ENCODE data around the gene ACAD10.

Gene ACAD10

DNA sequence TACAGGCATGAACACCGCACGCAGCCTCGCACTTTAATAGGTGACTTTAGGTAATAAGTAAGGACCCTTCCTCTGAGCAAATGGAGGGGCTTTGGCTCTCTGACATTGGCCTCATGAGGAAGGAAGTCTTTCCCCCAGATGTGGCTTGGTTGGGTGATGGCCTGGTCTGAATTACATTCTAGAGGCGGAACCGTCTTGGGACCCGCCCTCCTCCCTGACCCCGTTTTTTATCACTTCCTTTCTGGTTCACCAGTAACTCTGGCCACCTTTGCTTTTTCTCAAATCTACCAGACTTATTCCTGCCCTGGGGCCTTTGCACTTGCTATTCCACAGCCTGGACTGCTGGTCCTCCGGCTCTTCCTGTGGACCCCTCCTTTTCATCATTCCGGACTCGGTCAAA lies 94.3 kb downstream of the ACAD10 start:
- no peak for DNase-seq

DNA sequence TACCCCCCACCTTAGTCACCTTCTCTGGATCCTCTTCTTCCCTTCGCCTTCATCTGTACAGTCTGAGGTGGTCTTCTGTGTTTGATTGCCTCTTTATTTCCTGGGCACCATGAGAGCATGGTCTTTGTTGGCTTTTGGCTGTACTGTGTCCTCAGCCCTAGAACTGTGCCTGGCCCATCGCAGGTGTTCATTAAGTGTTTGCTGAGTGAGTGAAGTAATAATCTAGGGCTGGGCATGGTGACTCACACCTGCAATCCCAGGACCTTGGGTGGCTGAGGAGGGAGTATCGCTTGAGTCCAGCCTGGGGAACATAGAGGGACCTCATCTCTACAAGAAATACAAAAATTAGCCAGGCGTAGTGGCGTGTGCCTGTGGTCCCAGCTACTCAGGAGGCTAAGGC lies 94.8 kb downstream of the ACAD10 start:
- no peak for DNase-seq

DNA sequence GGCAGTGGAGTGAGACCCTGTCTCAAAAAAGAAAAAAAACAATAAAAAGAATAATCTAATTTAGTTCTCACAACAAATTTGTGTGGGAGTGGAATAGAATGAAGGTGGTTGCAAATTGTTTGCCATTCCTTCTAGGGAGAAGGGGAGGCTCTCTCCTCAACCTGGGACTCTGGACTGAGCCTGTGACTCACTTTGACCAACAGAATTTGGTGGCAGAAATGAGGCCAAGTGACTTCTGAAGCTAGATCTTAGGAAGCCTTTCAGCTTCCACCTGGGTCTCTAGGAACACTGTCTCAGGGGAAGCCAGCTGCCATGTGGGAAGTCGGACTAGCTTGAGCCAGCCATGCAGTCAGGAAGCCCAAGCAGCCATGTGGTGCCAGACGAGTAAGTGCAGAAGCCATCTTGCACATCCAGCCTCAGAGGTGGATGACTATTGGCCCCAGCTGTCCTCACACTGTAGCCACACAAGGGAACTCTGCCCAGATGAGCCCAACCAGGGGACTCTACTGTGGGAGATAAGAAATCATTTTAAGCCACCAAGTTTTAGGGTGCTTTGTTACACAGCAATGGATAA lies 95.3 kb downstream of the ACAD10 start:
- DNase-seq, result no peak

DNA sequence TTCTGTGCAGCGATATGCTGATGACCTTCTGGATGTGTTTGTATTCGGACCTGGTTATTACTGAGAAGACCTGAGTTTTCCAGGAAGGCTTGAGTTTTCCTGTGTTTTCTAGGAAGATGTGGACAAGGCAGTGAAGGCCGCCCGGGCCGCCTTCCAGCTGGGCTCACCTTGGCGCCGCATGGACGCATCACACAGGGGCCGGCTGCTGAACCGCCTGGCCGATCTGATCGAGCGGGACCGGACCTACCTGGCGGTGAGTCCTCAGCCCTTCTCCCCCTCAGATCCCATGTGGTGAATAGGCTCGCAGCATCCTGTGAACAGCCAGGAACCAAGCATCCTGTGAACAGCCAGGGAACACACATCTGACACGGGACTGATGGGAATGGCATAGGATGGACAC lies 97.2 kb downstream of the ACAD10 start:
- DNase-seq, result no peak

DNA sequence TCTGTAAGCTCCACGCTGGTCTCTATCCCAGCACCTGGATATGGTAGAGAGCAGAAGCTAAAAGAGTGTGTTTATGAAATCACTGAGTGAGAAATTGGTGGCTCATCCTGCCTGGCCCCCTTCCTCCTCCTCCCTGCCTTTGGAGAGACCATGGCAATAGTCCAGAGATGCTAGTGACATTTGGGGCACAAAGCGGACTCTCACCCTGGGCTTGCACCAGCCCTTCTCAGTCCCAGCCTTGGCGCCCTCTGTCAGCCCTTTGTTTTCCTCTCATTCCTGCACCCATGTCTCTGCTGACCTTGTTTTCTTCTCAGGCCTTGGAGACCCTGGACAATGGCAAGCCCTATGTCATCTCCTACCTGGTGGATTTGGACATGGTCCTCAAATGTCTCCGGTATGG lies 99.1 kb downstream of the ACAD10 start:
- DNase-seq, result no peak

DNA sequence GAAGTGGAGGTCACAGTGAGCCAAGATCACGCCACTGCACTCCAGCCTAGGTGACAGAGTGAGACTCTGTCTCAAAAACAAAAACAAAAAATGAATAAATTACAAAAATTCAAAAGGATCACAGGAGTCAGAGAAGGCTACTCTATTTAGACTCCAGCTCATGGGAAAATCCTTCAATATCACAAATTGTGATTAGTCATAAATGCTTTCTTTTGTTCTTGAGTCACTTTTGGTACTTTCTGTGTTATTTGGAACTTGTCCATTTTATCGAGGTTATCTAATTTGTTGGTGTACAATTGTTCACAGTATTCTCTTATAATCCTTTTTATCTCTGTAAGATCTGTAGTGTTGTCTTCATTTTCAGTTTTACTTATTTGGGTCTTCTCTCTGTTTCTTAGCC lies 99.8 kb downstream of the ACAD10 start:
- DNase-seq, result no peak

DNA sequence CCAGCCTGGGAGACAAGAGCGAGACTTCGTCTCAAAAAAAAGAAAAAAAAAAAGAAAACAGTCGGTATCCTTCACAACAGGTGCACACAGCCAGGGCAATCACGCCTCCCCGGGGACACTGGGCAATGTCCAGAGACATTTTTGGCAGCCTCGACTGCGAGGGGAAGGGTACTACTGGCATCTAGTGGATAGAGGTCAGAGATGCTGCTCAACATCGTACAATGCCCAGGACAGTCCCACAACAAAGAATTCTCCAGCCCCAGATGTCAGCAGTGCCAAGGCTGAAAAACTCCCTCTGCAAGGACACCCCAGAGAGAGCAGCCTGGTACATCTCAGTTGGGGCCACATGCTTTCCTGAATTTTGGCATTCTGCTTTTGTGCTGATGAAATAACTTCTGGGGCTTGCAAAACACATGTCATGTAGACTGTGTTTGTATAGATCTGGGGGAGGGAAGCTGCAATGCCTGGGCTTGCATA lies 102.4 kb downstream of the ACAD10 start:
- no peak for DNase-seq

DNA sequence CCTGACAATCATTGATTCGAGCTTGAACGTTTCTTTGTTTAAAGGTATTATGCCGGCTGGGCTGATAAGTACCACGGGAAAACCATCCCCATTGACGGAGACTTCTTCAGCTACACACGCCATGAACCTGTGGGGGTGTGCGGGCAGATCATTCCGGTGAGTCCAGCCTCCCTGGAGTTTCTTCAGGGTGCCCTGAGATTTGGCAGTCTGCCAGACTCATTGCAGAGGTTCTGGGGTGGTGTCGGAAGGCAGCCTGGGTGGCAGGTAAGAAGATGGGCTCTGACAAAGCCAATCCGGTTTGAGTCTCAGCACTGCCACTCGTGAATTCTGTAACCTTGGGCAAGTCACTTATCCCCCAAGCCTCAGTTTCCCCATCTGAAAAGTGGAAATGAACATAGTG lies 103.9 kb downstream of the ACAD10 start:
- no peak for DNase-seq

DNA sequence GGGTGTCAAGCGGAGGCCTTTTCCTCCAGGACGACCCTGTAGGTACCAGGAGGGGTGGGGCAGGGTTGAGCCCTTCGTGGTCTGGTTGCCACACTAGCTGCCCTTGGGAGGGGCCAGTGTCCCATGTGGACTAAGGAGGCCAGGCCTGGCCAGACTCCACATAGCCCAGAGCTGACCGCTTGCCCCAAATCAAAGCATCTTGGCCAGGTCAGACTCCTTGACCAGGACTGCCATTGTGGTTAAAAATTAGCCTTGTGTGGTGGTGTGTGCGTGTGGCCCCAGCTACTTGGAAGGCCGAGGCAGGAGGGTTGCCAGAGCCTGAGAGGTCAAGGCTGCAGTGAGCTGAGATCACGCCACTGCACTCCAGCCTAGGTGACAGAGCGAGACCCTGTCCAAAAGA lies 105.7 kb downstream of the ACAD10 start:
- no peak for DNase-seq

DNA sequence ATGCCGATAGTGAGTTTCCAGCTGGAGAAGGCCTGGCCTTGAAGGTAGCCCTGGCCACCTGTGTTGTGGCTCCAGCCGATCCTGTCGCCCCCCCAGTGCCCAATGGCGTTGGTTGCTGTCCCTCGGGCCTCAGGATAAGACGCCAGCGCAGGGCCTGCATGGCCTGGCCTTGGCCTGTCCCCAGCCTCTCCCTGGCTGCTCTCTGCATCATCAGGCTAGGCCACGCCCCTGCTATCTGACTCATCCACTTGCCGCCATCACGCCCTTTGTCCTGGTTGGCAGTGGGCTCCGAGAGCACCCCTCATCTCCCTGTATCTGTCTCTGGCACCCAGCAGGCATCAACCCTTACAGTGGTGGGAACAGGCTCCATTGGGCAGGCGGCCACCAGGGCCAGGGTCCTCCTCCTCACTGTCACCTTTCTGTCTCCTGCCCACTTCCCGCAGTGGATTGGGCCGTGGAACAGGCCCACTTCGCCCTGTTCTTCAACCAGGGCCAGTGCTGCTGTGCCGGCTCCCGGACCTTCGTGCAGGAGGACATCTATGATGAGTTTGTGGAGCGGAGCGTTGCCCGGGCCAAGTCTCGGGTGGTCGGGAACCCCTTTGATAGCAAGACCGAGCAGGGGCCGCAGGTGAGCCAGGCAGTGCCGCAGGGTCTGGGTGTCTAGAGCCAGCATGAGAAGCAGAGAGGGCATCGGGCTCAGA lies 106.5 kb downstream of the ACAD10 start:
- peak in 1 of 2 donors; percentile 5 for DNase-seq

DNA sequence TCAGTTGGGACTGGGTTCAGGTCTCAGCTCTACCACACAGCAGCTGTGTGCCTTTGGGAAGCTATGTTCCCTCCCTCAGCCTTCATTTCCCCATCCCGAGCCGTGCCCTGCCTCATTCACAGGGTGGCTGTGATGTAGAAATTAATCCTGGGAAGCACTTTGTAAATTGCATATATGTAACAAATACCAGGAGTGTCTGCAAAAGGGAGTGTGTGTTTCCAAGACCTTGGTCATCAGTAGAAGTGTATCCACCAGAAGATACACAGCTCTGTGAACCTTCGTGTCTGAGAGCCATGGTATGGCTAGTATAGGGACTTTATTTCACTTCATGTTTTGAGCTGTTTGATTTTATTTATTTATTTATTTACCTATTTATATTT lies 107.0 kb downstream of the ACAD10 start:
- no peak for DNase-seq

DNA sequence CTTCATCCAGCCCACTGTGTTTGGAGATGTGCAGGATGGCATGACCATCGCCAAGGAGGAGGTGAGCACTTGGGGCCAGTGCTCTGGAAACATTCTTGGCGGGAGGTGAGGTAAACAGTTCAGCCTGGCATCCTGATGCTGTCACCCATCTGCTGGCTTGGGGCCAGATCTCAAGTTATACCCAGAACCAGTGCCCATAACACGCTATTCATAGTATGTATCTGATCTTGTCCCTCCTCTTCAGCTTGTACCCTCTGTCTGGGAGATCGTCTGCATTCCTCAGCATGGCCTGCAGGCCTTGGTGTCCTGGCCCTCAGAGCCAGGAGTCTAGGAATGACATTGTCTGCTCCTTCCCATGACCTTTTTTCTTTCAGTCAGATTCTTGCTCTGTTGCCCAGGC lies 112.3 kb downstream of the ACAD10 start:
- DNase-seq, result no peak

DNA sequence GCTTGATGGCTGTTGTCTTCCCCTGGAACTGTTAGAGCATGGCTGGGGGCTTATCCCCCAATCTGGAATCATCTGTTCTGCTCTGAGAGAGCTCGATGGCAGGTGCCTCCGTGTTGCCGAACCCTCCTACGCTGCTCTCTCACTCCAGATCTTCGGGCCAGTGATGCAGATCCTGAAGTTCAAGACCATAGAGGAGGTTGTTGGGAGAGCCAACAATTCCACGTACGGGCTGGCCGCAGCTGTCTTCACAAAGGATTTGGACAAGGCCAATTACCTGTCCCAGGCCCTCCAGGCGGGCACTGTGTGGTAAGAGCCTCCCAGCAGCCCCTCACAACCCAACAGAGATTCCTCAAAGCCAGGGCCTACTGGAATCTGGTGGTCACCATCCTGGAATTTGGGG lies 113.9 kb downstream of the ACAD10 start:
- no peak for DNase-seq

DNA sequence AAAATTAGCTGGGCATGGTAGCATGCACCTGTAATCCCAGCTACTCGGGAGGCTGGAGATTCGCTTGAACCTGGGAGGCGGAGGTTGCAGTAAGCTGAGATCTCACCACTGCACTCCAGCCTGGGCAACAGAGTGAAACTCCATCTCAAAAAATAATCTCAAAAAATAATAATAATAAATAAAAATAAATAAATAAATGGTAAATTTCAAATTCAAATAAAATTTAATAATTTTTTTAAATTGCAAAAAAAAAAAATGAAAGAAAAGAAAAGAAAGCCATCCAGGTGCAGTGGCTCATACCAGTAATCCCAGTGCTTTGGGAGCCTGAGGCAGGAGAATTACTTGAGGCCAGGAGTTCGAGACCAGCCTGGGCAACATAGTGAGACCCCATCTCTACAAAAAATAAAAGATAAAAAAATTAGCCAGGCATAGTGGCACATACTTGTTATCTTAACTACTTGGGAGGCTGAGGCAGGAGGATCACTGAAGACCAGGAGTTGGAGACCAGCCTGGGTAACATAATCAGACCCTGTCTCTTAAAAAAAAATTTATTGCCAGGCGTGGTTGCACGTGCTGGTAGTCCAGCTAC lies 117.3 kb downstream of the ACAD10 start:
- DNase-seq, result no peak

DNA sequence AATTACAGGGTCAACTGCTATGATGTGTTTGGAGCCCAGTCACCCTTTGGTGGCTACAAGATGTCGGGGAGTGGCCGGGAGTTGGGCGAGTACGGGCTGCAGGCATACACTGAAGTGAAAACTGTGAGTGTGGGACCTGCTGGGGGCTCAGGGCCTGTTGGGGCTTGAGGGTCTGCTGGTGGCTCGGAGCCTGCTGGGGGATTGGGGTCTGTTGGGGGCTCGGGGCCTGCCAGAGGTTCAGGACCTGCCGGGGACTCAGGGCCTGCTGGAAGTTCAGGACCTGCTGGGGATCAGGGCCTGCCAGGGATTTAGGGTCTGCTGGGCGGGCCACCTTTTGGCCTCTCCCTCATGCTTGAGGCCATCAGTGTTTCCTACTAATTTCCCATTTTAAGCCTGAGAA lies 118.0 kb downstream of the ACAD10 start:
- DNase-seq, result no peak

DNA sequence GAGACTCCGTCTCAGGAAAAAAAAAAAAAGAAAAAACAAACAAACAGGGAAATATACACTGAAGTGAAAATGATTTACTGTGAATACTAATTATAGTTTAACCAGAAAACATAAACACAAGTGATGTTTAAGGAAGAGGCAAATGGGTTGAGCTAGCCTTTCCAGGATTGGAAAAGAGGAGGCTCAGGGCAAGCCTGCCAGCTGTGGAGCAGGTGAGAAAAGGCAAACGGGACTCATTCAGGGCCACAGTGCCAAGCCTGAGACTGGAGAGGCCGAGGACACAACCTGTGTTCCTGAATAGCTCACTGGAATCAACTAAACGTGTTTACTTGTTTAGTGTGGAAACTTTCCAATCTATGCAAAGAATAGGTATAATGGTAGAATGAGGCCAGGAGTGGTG lies 120.5 kb downstream of the ACAD10 start:
- no peak for DNase-seq

All from stimulated activated CD4-positive, alpha-beta T cell treated with anti-CD3 and anti-CD28 coated beads, Interleukin-2, amount 100 ng/mL, for 24 hours (primary cell).